HG02759 (cell line): Measurements from ENCODE around the gene FRAS1.
"Not testable (repeated sequence)": the region's sequence is repeated elsewhere in the genome, so short reads cannot be mapped to it uniquely, and the experiment has no call there.

Experiments used
- ATAC-seq: cut with Tn5 transposase; IDR thresholded peaks from one replicate; pipeline ENCODE4 v1.9.1; 2021; ENCODE audit warnings: mild to moderate bottlenecking, moderate library complexity; ENCODE audit not compliant: unreplicated experiment

Gene FRAS1

GRCh38 chr4:78058591-78059523, 1.7 kb downstream of the FRAS1 start:
- ATAC-seq, result no peak

GRCh38 chr4:78059524-78059889, 2.4 kb downstream of the FRAS1 start:
- no peak for ATAC-seq

GRCh38 chr4:78059938-78060337, 2.8 kb downstream of the FRAS1 start:
- no peak for ATAC-seq

GRCh38 chr4:78061939-78062570, 4.9 kb downstream of the FRAS1 start:
- no peak for ATAC-seq

- ATAC-seq, result no peak
Observed at GRCh38 chr4:78065508-78066192, 8.5 kb downstream of the FRAS1 start.

- ATAC-seq, result no peak
Observed at GRCh38 chr4:78068481-78068880, 11.4 kb downstream of the FRAS1 start.

GRCh38 chr4:78069319-78069718, 12.2 kb downstream of the FRAS1 start:
- no peak for ATAC-seq

GRCh38 chr4:78069859-78070258, 12.7 kb downstream of the FRAS1 start:
- ATAC-seq, result no peak

- ATAC-seq, result no peak
Observed at GRCh38 chr4:78070731-78071282, 13.7 kb downstream of the FRAS1 start.

- no peak for ATAC-seq
Observed at GRCh38 chr4:78074759-78075158, 17.6 kb downstream of the FRAS1 start.

GRCh38 chr4:78075986-78076385, 18.9 kb downstream of the FRAS1 start:
- ATAC-seq, result no peak

- ATAC-seq, result no peak
Observed at GRCh38 chr4:78078101-78078500, 21.0 kb downstream of the FRAS1 start.

GRCh38 chr4:78079726-78080430, 22.8 kb downstream of the FRAS1 start:
- ATAC-seq, result no peak

- no peak for ATAC-seq
Observed at GRCh38 chr4:78081541-78081940, 24.4 kb downstream of the FRAS1 start.

- no peak for ATAC-seq
Observed at GRCh38 chr4:78083035-78083434, 25.9 kb downstream of the FRAS1 start.

GRCh38 chr4:78091534-78091933, 34.4 kb downstream of the FRAS1 start:
- ATAC-seq, result no peak

- ATAC-seq, result not testable (repeated sequence)
Observed at GRCh38 chr4:78092350-78092749, 35.2 kb downstream of the FRAS1 start.

GRCh38 chr4:78092850-78093249, 35.7 kb downstream of the FRAS1 start:
- ATAC-seq, result no peak

- no peak for ATAC-seq
Observed at GRCh38 chr4:78095081-78095480, 38.0 kb downstream of the FRAS1 start.

GRCh38 chr4:78099058-78099457, 41.9 kb downstream of the FRAS1 start:
- ATAC-seq, result no peak

GRCh38 chr4:78100060-78100459, 42.9 kb downstream of the FRAS1 start:
- no peak for ATAC-seq
